HEK293T (cell line): ENCODE data around the gene SNRPA.

Experiments
- CTBP1 ChIP-seq: fragments of 450-650 bp; IDR thresholded peaks from 2 replicates; pipeline ENCODE4 v1.6.1; 2016; ENCODE audit warnings: borderline replicate concordance
- FOXK2 ChIP-seq: fragments of 450-650 bp; IDR thresholded peaks from 2 replicates; pipeline ENCODE4 v1.6.1; 2016; ENCODE audit warnings: mild to moderate bottlenecking
- HDGF ChIP-seq: fragments of 450-650 bp; IDR thresholded peaks from 2 replicates; pipeline ENCODE4 v1.6.1; 2017; ENCODE audit warnings: antibody characterized with exemption, borderline replicate concordance
- ZNF384 ChIP-seq: fragments of 450-650 bp; IDR thresholded peaks from 2 replicates; pipeline ENCODE4 v1.6.1; 2016

GRCh38 chr19:40755791-40756190 lies 4.8 kb downstream of the SNRPA start:
- no peak for TF ChIP-seq FOXK2
- TF ChIP-seq CTBP1 = no peak
- TF ChIP-seq ZNF384 = no peak
- no peak for TF ChIP-seq HDGF
